NCI-H460 (cell line): ENCODE data around the gene SLC9A9. TPM values are rescaled to one million over a fixed set of nuclear protein-coding genes. Genes with fewer than 3 reads are reported as not detected.

Source experiments
- DNase-seq: peaks from one replicate; pipeline ENCODE4 v3.0.0-alpha.2; 2016; ENCODE audit warnings: low read depth; ENCODE audit errors: extremely low read depth
- total RNA-seq: library from RNA; depleted of rRNA; stranded (reverse); fragments of >200 nt; shearing (Covaris generic); gene quantifications from 2 replicates; pipeline ENCODE4 v1.2.3, GENCODE V29; 2014

The SLC9A9 gene
- total RNA-seq, 1 experiment from 2014 or later = 1.1 TPM

DNA sequence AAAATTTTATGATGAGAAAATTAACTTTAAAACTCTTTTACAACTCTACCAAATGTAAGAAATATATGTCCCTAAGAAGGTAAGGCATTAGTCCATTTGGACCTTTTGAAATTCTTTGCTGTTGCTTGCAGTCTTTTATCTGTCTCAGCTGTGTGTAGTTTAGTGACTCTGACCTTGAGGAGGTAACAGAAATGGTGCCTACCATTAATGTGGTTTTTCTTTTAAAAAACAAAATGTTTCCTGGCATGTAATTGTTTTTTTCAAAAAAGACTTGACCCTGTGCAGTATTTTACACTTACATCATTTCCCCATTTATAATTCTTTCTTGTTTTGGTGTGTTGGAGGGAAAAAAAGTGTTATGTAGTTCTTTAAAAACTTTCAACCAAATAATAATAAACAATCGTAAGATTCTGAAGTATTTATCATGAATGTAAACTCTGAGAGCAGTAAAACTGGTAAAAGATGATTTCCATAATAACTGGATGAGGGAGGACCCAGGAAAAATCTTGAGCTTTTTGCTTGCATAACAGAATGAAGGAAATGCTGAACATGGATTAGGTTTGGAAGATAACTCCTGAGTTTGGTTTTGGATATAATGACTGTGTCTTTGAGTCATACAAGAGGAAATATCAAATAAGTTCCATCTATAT lies 503.6 kb downstream of the SLC9A9 start:
- no peak for DNase-seq

DNA sequence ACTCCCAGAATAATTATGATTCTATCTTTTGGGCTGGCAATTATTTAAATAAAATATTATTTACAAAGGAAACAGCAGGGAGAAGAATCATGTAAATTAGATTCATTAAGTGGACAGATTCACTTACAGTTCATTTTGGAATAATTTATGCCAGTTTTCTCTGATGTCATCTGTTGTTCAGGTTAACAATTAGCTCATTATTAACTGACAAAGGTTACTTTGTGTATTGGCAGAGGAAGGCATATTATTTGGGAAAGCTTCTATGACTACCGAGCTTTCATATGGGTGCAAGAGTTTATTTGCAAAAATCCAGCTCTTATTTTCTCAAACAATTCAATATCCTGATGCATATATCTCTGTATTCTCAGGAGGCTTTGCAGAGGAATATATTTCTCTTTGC lies 504.3 kb downstream of the SLC9A9 start:
- DNase-seq = no peak

DNA sequence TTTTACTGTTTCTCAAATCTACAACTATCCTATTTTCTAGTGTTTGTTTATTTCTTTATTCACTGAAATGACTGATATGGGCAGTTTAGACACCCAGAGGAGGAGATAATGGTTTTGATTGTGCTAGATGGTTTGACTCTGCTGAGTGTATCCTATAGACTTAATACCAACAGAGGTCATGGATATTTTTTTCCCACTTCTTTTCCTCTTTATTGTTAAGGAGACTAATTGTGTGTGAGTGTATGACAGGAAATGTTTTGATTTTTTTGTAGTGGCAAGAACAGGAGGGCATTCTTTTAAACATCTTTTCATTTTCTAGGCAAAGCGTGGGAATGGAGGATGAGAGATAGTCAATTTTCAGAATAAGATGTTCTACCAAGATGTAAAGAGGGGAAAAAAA lies 505.2 kb downstream of the SLC9A9 start:
- no peak for DNase-seq

DNA sequence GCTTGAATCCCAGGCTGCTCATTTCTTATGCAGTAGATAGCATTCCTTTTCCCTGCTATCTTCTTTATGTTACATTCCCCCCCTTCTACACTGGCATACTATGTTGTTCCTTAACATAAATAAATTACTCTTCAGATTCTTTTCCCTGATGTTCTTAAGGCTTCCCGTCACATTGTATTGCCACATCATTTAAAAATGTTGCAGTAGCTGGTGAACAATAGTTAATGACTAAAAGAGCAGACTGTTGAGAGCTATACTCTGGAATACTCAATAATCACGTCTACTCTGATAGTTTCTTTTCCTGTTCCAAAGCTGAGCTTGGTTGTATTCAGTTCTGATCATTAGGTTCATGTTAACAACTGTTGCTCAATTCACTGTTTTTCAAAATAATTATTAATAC lies 508.8 kb downstream of the SLC9A9 start:
- no peak for DNase-seq

DNA sequence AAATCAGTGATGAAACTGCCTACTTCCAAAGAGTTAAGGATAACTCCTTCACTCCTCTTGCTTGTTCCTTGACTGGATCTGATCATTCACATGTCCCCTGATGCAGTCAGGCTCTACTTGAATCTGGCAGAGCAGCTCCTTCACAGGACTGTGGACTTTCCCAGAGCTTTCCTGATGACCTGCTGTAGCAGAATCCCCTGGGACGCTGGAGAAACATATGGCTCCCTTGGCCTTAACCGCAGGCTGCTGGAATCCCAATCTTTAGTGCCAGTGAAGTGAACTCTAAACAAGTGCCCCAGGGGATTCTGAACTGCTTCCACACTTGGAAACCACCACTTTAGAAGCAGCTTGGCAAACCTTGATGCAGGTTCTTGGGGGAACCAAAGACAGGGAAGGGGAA lies 510.9 kb downstream of the SLC9A9 start:
- no peak for DNase-seq

DNA sequence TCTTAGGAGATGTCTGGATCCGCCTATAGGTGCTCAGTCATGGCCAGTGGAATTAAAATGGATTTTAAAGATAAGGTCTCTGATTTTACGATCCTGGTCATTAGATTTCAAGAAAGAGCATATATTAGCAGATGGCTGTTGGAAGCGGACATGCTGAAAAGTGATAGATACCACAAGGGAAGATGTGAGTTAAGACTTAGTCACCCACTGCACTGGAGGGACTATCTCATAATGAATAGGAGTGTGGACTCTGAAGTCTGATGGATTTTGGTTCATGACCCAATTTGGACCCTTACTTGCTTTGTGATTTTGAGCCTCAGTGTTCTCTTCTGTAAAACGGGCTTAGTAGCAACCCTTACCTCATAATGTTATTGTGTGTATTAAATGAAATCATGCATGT lies 514.0 kb downstream of the SLC9A9 start:
- no peak for DNase-seq

DNA sequence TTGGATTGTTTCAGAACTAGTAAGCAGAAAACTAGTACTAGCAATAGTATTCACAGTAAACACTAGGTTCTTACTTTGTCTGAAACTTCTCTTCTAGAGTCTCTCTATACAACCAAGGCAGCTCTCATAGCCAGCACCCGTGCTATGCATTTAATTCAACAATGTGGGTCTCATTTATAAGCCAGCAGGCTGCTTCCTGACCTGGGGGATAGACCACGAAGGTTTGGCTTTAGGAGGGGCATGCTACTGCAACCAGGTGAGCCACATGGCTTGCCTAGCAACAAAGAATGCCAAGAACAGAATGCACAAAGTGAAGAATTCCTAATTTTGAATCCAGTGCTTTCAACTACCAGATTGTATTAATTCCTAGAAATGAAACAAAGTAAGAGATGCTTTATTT lies 514.9 kb downstream of the SLC9A9 start:
- DNase-seq = no peak

DNA sequence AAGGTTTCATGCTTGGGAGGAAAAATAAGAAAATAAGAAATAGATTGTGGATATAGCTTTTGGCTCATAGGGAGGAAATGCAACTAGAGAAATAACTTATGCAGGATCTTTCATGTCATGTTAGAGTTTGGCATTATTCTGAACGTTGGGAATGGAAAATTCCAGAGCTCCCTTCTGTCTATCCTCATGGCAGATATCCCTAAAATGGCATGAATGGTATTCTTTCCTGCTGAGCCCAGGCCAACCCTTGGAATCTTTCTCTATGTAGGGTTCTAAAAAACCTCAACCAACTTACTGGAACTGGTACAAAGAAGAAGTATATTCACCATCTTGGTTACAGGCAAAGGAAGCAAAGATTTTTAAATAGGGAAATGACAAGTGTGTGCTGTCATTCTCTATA lies 516.2 kb downstream of the SLC9A9 start:
- no peak for DNase-seq

DNA sequence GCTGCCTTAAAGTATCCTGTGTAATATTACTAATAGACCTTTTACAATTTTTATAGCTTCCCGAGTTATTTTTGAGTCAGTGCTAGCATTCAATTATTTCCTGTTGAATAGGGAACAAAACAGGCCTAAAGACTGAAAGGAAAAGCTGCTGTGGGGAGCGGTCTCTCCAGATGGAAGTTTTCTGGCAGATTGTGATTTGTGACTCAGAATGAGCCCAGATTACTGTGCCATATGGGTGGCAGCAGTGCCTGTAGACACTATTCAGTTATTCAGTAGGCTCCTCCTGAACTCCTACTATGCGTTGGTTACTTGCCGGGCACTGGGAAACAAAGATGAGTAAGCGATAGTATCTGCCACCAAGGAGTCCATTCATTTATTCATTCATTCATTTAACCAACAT lies 516.9 kb downstream of the SLC9A9 start:
- no peak for DNase-seq

DNA sequence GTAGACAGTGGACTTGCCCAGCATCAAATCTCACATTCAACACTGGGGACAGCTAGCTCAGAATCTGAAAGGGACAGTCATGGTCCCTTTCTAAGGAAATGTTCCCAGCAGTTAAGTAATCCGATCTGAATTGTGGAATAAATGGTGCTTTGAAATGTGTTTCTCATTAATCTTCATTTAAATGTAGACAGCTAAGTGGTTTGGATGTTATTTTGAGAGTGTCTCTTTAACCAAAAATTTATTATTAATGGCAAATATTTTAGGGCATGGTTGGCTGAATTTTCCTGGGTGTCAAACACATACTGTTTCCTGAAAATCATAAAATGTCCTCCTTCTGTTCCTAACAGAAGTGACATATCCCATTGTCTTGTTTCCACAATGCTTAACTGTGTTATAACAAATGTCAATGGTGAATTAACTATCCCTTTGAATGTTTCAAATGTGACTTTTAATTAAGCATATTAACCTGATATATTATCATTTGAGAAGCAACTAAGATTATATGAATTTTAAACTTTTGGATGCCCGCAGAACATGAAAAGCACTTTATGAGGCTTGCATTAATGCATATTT lies 517.9 kb downstream of the SLC9A9 start:
- no peak for DNase-seq

DNA sequence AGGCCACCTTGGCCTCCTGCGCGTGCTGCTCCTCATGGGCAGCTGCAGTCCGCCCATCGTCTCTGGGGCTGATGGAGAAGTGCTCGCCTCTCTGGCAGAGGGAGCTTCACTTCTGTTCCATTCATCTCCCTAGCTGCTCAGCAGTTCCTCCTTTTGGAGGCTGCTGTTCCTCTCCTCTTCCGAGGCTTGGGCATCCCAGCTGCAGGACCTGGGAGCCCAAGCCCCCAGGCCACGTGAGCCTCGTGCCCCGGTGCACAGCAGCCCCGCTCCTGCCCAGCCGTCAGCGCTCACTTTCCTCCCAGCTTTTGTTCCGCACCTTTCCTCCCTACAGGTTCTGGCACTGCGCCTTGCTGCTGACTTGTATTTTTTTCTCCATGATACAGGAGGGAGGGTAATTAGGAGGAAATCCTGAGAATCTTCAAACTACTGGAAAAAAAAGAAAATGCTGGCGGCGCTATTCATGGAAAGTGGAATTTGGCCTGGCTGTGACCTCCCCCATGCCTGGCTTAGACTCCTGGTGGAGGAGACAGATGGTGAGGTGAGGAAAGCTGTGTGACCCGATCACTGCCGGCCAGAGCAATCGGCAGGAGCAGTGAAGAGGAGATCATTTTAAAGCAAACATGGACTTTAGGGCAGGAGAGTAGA lies 518.6 kb downstream of the SLC9A9 start:
- DNase-seq = no peak

DNA sequence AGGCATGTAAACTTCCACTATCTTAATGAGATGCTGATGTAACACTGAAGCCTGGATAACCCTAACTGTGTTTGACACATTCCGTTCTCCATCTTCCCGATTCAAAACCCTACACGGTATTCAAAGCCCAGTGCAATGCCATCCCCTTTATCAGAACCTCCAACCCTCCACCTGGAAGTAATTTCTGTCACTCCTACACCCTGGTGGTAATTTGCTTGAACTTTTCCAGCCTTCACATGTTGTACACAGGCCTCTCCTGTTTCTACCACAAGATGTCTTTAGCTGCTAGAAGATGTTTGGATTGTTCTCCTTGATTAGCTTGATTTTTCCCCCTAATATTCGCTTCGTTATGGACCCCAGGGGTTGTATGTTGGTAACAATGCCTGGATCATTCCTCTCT lies 519.8 kb downstream of the SLC9A9 start:
- no peak for DNase-seq

DNA sequence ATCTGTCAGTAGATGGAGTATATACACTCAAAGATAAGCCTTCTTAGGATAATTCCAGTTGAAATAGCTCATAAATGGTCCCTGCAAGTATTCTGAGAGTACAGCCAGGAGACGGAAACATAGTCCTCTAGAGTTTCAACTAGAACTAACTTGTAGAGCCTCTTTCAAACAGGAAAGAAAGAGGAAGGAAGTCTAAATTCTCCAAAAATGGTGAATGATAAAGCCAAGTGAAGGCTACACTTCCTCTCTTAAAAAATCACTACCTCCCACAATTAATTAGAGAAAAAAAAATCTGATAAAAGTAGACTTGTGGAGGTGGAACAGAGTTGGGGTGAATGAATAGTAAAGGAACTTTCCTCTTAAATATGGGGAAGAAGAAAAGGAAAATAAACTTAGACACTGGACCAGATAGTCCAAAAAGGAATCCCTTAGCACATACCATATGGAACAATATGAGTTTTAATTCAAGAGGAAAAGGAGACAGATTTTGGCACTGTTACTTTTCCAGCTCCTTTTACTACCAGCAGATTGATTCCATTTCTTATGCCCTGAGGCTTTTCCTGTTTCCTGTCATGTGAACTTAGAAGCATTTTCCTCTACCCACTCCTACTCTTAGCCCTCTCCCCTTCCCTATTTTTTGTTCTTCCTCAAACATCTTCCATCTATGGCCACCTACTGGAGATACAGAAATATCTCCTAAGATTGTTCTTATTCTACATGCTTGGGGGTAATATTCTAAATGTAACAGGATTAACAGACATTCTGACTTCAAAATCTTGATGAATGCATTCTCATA lies 521.1 kb downstream of the SLC9A9 start:
- DNase-seq = no peak

DNA sequence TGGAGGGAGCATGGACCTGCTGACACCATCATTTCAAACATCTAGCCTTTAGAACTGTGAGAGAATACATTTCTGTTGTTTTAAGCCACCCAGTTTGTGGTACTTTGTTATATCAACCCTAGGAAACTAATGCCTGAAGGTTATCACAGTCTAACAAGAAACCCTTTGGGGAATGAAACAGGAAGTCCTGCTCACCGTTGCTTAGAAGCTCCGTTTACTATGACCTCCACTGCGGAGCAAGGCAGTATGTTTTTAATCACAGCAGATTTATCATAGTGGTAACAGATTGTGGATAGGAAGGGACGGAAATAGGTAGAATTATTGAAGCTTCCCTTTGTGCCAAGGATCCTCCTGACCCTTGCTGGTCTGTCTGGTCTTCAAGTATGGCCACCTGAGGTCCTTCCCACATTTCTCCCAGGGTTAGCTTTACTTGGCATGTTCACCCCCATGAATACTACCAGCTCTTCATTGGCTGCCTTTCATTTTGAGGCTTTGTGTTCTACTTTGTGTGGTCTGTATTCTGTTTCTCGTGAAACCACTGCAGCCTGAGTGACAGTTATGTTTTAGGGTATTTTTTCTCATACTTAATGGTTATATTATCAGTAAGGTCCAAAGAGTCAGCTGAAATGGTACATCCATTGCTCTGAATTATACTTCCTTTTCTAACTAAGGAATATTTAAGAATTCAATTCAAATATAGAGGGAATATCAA lies 527.1 kb downstream of the SLC9A9 start:
- DNase-seq = no peak

DNA sequence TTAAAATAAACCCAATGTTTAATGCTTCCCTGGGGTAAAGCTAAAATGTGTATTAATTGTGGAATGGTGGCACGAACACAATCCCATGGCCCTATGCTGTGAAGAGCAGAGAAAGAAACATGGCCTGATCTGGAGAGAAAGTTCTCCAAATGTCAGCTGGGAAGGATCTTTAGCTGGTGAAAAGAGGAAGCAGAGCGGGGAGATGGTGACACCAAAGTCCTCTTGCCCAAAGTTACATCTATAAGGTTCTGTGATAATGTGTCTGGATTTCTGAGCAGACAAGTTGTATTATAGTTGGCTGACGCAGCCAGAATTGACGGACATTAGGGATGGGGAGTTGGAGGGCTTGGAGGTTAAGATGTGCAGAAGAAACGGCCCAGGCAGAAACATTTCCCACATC lies 532.5 kb downstream of the SLC9A9 start:
- no peak for DNase-seq

DNA sequence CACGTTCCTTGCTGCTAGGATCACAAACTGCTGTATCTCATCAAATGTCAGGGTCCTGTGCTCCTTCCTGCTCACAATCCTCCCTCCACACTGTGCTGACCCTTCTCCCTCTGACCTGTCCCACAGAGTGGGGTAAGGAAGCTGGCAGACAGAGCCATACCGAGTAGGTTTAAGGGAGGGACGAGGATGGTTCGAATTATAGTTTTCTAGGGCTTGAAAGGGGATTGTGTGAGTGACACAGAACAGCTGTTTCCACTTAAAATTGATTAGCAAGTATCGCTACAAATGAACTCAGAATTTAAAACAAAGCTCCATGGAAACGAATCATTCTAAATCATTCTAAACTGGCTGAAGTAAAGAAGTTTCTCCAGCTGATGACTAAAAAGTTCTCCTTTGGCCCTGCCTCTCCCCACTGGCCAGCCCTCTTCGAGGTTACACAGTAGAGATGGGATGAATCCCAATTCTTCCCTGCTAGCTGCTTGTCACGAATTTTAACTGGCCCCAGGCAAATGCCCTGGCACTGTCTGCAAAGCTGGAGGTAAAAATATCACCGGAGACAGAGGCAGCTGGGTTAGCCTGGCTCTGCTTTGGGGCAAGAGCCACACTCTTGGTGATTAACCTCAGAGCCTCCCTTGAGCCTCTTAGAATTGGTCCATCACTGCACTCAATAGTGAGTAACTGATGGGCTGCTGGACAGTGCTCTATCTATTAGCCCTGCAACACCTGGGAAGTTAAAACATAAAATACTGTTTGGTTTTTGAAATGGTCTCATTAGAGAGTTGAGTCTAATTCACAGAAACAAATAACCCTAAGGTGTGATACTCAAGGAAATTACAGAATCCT lies 533.8 kb downstream of the SLC9A9 start:
- no peak for DNase-seq

DNA sequence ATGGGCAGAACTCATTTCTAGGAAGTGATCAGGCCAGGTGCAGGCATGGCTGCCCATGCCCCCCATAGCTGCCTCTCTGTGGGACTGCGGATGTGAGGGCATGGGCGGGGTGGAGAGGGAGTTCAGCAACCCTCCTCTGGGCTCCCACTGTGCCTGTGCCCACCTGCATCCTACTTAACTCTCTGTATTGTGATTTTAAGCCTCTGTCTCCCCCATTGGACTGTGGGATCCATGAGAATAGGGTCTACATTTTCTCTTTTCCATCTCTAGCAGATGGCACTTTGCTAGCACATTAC lies 534.4 kb downstream of the SLC9A9 start:
- DNase-seq = no peak

DNA sequence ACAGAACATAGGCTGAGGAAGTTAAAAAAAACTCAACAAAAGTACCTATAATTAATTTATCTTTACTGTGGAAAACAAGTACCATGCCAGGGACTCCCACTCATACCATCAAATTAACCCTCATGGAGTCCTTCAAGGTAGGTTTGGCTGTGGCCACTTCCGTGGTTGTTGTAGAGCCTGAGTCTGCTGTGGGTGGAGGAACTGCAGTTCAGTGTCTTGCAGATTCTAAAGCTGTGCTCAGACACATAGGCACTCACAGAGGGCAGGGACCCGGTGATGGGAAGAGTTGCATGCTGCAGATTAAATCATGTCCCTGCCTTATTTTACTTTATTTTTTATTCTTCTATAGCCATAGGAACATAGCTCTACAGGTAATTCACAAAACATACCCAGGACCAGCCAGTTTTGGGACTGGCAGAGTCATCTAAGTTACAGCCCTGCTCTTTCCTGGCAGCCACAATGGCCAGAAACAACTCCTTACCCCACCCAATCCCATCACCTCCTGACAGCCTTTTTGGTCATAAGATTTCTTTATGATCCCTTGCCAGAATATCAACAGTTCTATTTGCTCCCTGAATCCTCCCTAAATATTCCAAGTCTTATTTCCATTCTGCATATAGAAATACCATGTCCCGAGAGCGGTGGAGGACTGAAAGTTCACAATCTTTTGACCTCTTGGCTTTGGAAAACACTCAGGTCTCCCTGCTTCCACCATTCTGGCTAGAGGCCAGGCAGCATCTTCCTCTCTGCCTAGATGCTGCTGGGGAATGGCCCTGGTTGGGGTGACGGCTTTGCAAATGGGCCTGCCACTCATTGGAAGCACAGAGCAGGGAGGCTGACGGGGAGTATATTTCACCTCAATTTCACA lies 535.0 kb downstream of the SLC9A9 start:
- no peak for DNase-seq

DNA sequence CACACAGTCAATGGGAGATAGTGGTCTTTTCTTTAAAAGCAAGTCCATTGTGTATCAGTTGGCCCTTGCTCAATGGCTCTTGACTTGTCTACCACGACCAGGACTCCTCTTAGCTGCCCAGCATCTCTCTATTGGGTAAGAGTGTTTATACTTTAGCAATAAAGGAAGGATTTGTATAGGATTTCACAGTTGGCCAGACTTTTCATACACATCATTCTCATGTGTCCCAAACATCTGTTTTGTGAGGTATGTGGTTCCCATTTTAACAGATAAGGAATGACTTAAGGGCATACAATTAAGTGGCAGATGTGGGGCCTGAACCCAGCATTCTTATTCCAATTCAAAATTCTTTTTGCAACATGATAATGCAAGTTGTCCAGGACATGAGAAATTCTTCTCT lies 537.2 kb downstream of the SLC9A9 start:
- DNase-seq = no peak
